Activated naive CD8-positive, alpha-beta T cell treated with anti-CD3 and anti-CD28 coated beads, Interleukin-2, amount 50 U/mL, for 16 hours (primary cell): ENCODE measurements around the gene SIRT4.
A peak's percentile ranks its signal among the peaks of the same experiment; 100 is the strongest.

ENCODE experiments used
- DNase-seq: peaks from one replicate; pipeline ENCODE4 v3.0.0-alpha.2; 2020; ENCODE audit warnings: low read depth, low spot score

The SIRT4 gene

GRCh38 chr12:120278137-120279069 lies 23.7 kb upstream of the SIRT4 start:
- no peak for DNase-seq

GRCh38 chr12:120283318-120283717 lies 18.8 kb upstream of the SIRT4 start:
- DNase-seq = no peak

- no peak for DNase-seq
Observed at GRCh38 chr12:120284381-120284780, 17.7 kb upstream of the SIRT4 start.

- DNase-seq = no peak
Observed at GRCh38 chr12:120286768-120287490, 15.2 kb upstream of the SIRT4 start.

GRCh38 chr12:120287491-120287890 lies 14.6 kb upstream of the SIRT4 start:
- no peak for DNase-seq

- peak; percentile 6 for DNase-seq
Observed at GRCh38 chr12:120290609-120291305, 11.4 kb upstream of the SIRT4 start.

GRCh38 chr12:120292411-120292660 lies 9.8 kb upstream of the SIRT4 start:
- DNase-seq = no peak

- peak; percentile 61 for DNase-seq
Observed at GRCh38 chr12:120292661-120293531, 9.2 kb upstream of the SIRT4 start, which contains the start of gene RNU4-1. Gene RNU4-1 (minus strand): TSS chr12:120293237.

- no peak for DNase-seq
Observed at GRCh38 chr12:120314220-120314619, 12.1 kb downstream of the SIRT4 start.

- no peak for DNase-seq
Observed at GRCh38 chr12:120316798-120317223, 14.7 kb downstream of the SIRT4 start.

- peak; percentile 99 for DNase-seq
Observed at GRCh38 chr12:120317224-120318105, 15.3 kb downstream of the SIRT4 start.

- DNase-seq = no peak
Observed at GRCh38 chr12:120321382-120322202, 19.5 kb downstream of the SIRT4 start.

- no peak for DNase-seq
Observed at GRCh38 chr12:120323772-120324171, 21.7 kb downstream of the SIRT4 start.

GRCh38 chr12:120324841-120325417 lies 22.8 kb downstream of the SIRT4 start:
- no peak for DNase-seq

- DNase-seq = no peak
Observed at GRCh38 chr12:120327593-120327992, 25.5 kb downstream of the SIRT4 start, which contains the start of gene PLA2G1B. Gene PLA2G1B (minus strand): TSS chr12:120327779. CDS start chr12:120327753, 26 bp downstream.

- no peak for DNase-seq
Observed at GRCh38 chr12:120328228-120328627, 26.1 kb downstream of the SIRT4 start.

GRCh38 chr12:120331390-120331789 lies 29.3 kb downstream of the SIRT4 start:
- no peak for DNase-seq

- no peak for DNase-seq
Observed at GRCh38 chr12:120332041-120332440, 29.9 kb downstream of the SIRT4 start.

GRCh38 chr12:120332523-120332922 lies 30.4 kb downstream of the SIRT4 start:
- DNase-seq = no peak
